ENCODE results near the gene CYP27B1. TPM values are rescaled to one million over a fixed set of nuclear protein-coding genes. Genes with fewer than 3 reads are reported as not detected.
"Not testable (repeated sequence)": the region's sequence is repeated elsewhere in the genome, so short reads cannot be mapped to it uniquely, and the experiment has no call there.

CYP27B1 gene
- total and polyA plus RNA-seq, 11 donors: 0.11 to 0.77 (median 0.19) TPM; not detected in 4

GRCh38 chr12:57716305-57716704 is 50.6 kb downstream of the CYP27B1 start:
- TF ChIP-seq CTCF (IDR thresholded peaks at IDR 0.05) (no peak), POLR2A (IDR thresholded peaks at IDR 0.05) (no peak)
- Histone ChIP-seq H3K4me3 (no peak overlapping the region), H3K27ac (no peak overlapping the region), H3K4me1 (no peaks in the 10 kb centered on the region), H3K36me3 (peaks cover 0 to 93% (median 81%) of the 10 kb centered on the region in 9 donors), H3K27me3 (no peaks in the 10 kb centered on the region), H3K9me3 (peaks cover 0 to 3% (median 0%) of the 10 kb centered on the region in 12 donors)
- no peak for ATAC-seq
- WGBS, 4 donors: 90 to 96% (median 95%) methylated on average over 4 of the region's 4 CpGs
- intact Hi-C loops (cut with DNase I): no loop called here
- DNase-seq: no peak

DNA sequence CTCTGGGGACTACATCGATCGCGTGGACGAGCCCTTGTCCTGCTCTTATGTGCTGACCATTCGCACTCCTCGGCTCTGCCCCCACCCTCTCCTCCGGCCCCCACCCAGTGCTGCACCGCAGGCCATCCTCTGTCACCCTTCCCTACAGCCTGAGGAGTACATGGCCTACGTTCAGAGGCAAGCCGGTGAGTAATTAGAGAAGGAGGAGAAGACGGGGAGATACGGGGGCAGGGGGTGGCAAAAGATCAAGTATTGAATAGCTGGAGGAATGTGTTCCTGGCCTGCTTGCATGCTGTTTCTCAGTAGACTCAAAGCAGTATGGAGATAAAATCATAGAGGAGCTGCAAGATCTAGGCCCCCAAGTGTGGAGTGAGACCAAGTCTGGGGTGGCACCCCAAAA is 51.1 kb downstream of the CYP27B1 start:
- H3K36me3 ChIP-seq: peaks cover 0 to 92% (median 76%) of the 10 kb centered on the region in 9 donors
- no peaks in the 10 kb centered on the region for H3K4me1 ChIP-seq
- intact Hi-C loops (cut with DNase I): no loop called here
- H3K27me3 ChIP-seq: no peaks in the 10 kb centered on the region
- 92 to 96% (median 94%) methylated on average over 12 of the region's 12 CpGs for WGBS, 4 donors
- H3K27ac ChIP-seq: no peak overlapping the region
- no peak for TF ChIP-seq POLR2A (IDR thresholded peaks at IDR 0.05)
- TF ChIP-seq CTCF (IDR thresholded peaks at IDR 0.05): no peak
- H3K9me3 ChIP-seq: peaks cover 0 to 3% (median 0%) of the 10 kb centered on the region in 12 donors
- no peak overlapping the region for H3K4me3 ChIP-seq
- DNase-seq: no peak
- no peak for ATAC-seq

DNA sequence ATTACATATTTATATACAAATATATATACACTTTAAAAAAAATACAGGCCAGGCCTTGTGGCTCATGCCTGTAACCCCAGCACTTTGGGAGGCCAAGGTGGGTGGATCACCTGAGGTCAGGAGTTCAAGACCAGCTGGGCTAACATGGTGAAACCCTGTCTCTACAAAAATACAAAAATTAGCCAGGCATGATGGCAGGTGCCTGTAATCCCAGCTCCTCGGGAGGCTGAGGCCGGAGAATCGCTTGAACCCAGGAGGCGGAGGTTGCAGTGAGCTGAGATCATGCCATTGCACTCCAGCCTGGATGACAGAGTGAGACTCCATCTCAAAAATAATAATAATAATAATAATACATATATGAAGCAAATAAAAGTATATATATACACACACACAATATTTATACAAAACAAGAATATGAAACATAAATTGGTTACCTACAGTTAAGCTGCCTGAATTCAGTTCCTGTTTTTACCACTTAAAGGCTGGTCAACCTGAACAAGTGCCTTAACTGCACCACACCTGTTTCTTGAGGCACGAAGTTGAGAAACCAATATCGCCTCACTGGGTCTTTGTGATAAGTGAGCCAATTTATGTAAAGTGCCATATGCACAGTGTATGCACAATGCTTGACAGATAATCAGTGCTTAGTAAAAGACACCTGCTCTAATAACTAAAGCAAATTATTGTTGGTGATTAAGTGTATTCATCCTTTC is 51.7 kb downstream of the CYP27B1 start:
- H3K27ac ChIP-seq; ATAC-seq; H3K4me3 ChIP-seq; H3K27me3 ChIP-seq; H3K4me1 ChIP-seq; intact Hi-C loops (cut with DNase I); DNase-seq; H3K9me3 ChIP-seq: not testable (repeated sequence)
- 88 to 98% (median 95%) methylated on average over 6 of the region's 6 CpGs for WGBS, 4 donors
- peaks cover 0 to 92% (median 70%) of the 10 kb centered on the region in 9 donors for H3K36me3 ChIP-seq

GRCh38 chr12:57713209-57713608 is 53.7 kb downstream of the CYP27B1 start:
- Histone ChIP-seq H3K4me3 (no peak overlapping the region), H3K27me3 (no peaks in the 10 kb centered on the region), H3K27ac (no peak overlapping the region), H3K9me3 (peaks cover 0 to 3% (median 0%) of the 10 kb centered on the region in 12 donors), H3K4me1 (no peaks in the 10 kb centered on the region), H3K36me3 (peaks cover 0 to 91% (median 65%) of the 10 kb centered on the region in 9 donors)
- 89 to 94% (median 92%) methylated on average over 5 of the region's 5 CpGs for WGBS, 4 donors
- no peak for DNase-seq
- intact Hi-C loops (cut with DNase I): no loop called here
- ATAC-seq: no peak
- TF ChIP-seq POLR2A (IDR thresholded peaks at IDR 0.05) (no peak), CTCF (IDR thresholded peaks at IDR 0.05) (no peak)
